OCI-LY7 (cell line): ENCODE data around the gene KLF15. TPM values are rescaled to one million over a fixed set of nuclear protein-coding genes. Genes with fewer than 3 reads are reported as not detected.

Experiments
- BruUV-seq: library from RNA; stranded (reverse); fragments of 400-500 nt; replicated peaks from 2 replicates; lab custom pipeline; 2021; lab: Mats Ljungman, UMichigan
- CTCF ChIA-PET: fragments of 300-600 bp; sonication (Branson Sonifier 250); formaldehyde crosslinking; loops from one replicate; lab custom pipeline; 2022; ENCODE audit warnings: antibody characterized with exemption; ENCODE audit not compliant: unreplicated experiment; lab: Charles Lee
- POLR2A ChIA-PET: fragments of 300-600 bp; sonication (Branson Sonifier 250); formaldehyde crosslinking; loops from one replicate; lab custom pipeline; 2022; ENCODE audit warnings: antibody characterized with exemption; lab: Charles Lee
- DNase-seq: peaks from one replicate; pipeline ENCODE4 v3.0.0-alpha.2; 2015; ENCODE audit warnings: low spot score
- H2AFZ ChIP-seq: fragments of 200-600 bp; sonication (generic), shearing (Covaris generic); 2 replicates; pipeline ENCODE4 v1.6.1; 2014; ENCODE audit warnings: mild to moderate bottlenecking, antibody characterized with exemption, low read length, moderate library complexity
- H3K27ac ChIP-seq: fragments of 200-600 bp; sonication (generic); 2 replicates; pipeline ENCODE4 v1.5.1; 2014; ENCODE audit warnings: mixed run types, low read depth, mild to moderate bottlenecking, moderate library complexity, low read length, inconsistent platforms; ENCODE audit not compliant: poor library complexity, severe bottlenecking
- H3K36me3 ChIP-seq: fragments of 200-600 bp; sonication (generic); 2 replicates; pipeline ENCODE4 v1.6.1; 2014; ENCODE audit warnings: mild to moderate bottlenecking, antibody characterized with exemption, low read length, moderate library complexity, mixed read lengths; ENCODE audit not compliant: insufficient read depth
- H3K4me1 ChIP-seq: fragments of 200-600 bp; sonication (generic); 2 replicates; pipeline ENCODE4 v1.5.1; 2014; ENCODE audit warnings: mild to moderate bottlenecking, low read length; ENCODE audit not compliant: insufficient read depth, poor library complexity, severe bottlenecking
- H3K4me2 ChIP-seq: fragments of 200-600 bp; sonication (generic); 2 replicates; pipeline ENCODE4 v1.6.1; 2014; ENCODE audit warnings: mild to moderate bottlenecking, low read length
- H3K4me3 ChIP-seq: fragments of 200-600 bp; sonication (generic); 2 replicates; pipeline ENCODE4 v1.5.1; 2014; ENCODE audit warnings: mild to moderate bottlenecking, low read depth, low read length; ENCODE audit not compliant: poor library complexity, severe bottlenecking
- H3K79me2 ChIP-seq: fragments of 200-600 bp; sonication (generic); 2 replicates; pipeline ENCODE4 v1.6.1; 2016; ENCODE audit warnings: low read depth, mild to moderate bottlenecking, low read length, moderate library complexity, mixed read lengths; ENCODE audit not compliant: insufficient read depth
- H3K9me2 ChIP-seq: fragments of 200-600 bp; sonication (generic); 2 replicates; pipeline ENCODE4 v1.6.1; 2016; ENCODE audit warnings: mild to moderate bottlenecking, low read length, mixed read lengths; ENCODE audit not compliant: insufficient read depth
- H3K9me3 ChIP-seq: fragments of 200-600 bp; sonication (generic); 2 replicates; pipeline ENCODE4 v1.6.1; 2014; ENCODE audit warnings: mild to moderate bottlenecking, mixed run types, low read length, mixed read lengths
- H4K20me1 ChIP-seq: fragments of 200-600 bp; sonication (generic); 2 replicates; pipeline ENCODE4 v1.6.1; 2014; ENCODE audit warnings: mild to moderate bottlenecking, antibody characterized with exemption, low read length, moderate library complexity, mixed read lengths; ENCODE audit not compliant: insufficient read depth
- CTCF ChIP-seq: fragments of 200-600 bp; sonication (generic); conservative IDR thresholded peaks from 2 replicates; pipeline ENCODE4 v1.5.1; 2014; ENCODE audit warnings: mild to moderate bottlenecking, antibody characterized with exemption, low read length, moderate library complexity, mixed read lengths
- EZH2phosphoT487 ChIP-seq: fragments of 200-600 bp; sonication (generic); IDR thresholded peaks from 2 replicates; pipeline ENCODE4 v1.6.1; 2018; ENCODE audit warnings: low read depth, borderline replicate concordance, mild to moderate bottlenecking, mixed run types, antibody characterized with exemption, low read length, moderate library complexity, mixed read lengths
- intact Hi-C: fragments of 100-400 bp; cut with micrococcal nuclease; formaldehyde crosslinking; loops from one replicate; pipeline ENCODE4 v1.10.0; 2022; ENCODE audit not compliant: unreplicated experiment
- total RNA-seq, 2 experiments: library from RNA; depleted of rRNA in 1 of 2; stranded (reverse); fragments of >200 nt in 1 of 2; shearing (Covaris generic) in 1 of 2; gene quantifications; 2 replicates each; pipeline ENCODE4 v1.2.3, GENCODE V29; 2014 to 2022

Gene KLF15
- total RNA-seq, 2 experiments from 2014 or later, result 12.3 to 26.4 TPM

- H3K27ac ChIP-seq, result no peak overlapping the region
- intact Hi-C loops, result no loop called here
- H3K9me3 ChIP-seq, result no peaks in the 10 kb centered on the region
- TF ChIP-seq CTCF (no peak), EZH2phosphoT487 (no peak)
- H3K4me2 ChIP-seq, result no peak overlapping the region
- DNase-seq, result no peak
- H3K9me2 ChIP-seq, result no peaks in the 10 kb centered on the region
- no peak overlapping the region for H3K4me3 ChIP-seq
- H2AFZ ChIP-seq, result no peak overlapping the region
- H3K36me3 ChIP-seq, result no peaks in the 10 kb centered on the region
- CTCF ChIA-PET, result no interaction called here
- no peaks in the 10 kb centered on the region for H4K20me1 ChIP-seq
- H3K4me1 ChIP-seq, result no peaks in the 10 kb centered on the region
- POLR2A ChIA-PET, result no interaction called here
- no TSS peak for BruUV-seq
- H3K79me2 ChIP-seq, result no peaks in the 10 kb centered on the region
Observed at GRCh38 chr3:126320517-126321293, 36.5 kb downstream of the KLF15 start.

GRCh38 chr3:126319701-126320295 is 37.4 kb downstream of the KLF15 start:
- H4K20me1 ChIP-seq, result no peaks in the 10 kb centered on the region
- no peak overlapping the region for H2AFZ ChIP-seq
- H3K9me2 ChIP-seq, result no peaks in the 10 kb centered on the region
- no peak overlapping the region for H3K4me3 ChIP-seq
- ChIA-PET POLR2A (no interaction called here), CTCF (no interaction called here)
- intact Hi-C loops, result no loop called here
- no peak for TF ChIP-seq EZH2phosphoT487
- DNase-seq, result no peak
- no peaks in the 10 kb centered on the region for H3K9me3 ChIP-seq
- no peaks in the 10 kb centered on the region for H3K79me2 ChIP-seq
- no peak overlapping the region for H3K4me2 ChIP-seq
- BruUV-seq, result no TSS peak
- H3K27ac ChIP-seq, result no peak overlapping the region
- no peaks in the 10 kb centered on the region for H3K4me1 ChIP-seq
- H3K36me3 ChIP-seq, result no peaks in the 10 kb centered on the region

GRCh38 chr3:126317029-126317996 is 39.9 kb downstream of the KLF15 start:
- Histone ChIP-seq H3K9me3 (no peaks in the 10 kb centered on the region), H3K36me3 (no peaks in the 10 kb centered on the region), H3K4me1 (no peaks in the 10 kb centered on the region), H3K79me2 (no peaks in the 10 kb centered on the region), H3K9me2 (no peaks in the 10 kb centered on the region), H3K4me3 (no peak overlapping the region), H3K27ac (no peak overlapping the region), H2AFZ (no peak overlapping the region), H4K20me1 (no peaks in the 10 kb centered on the region), H3K4me2 (no peak overlapping the region)
- ChIA-PET CTCF (no interaction called here), POLR2A (interaction anchor here (1.3 kb wide), 1 partner anchor 10 kb away, joined by 3 read pairs; no protein-coding TSS in a partner anchor)
- DNase-seq, result no peak
- intact Hi-C loops, result no loop called here
- BruUV-seq, result no TSS peak
- TF ChIP-seq CTCF (no peak), EZH2phosphoT487 (no peak)
